GM12872 (cell line): ENCODE results near the gene PI4K2A.

Experiments used
- CTCF ChIP-seq: IDR thresholded peaks from 3 replicates; pipeline ENCODE4 v1.5.1; 2011; ENCODE audit warnings: low read depth, mild to moderate bottlenecking, low read length, moderate library complexity; ENCODE audit not compliant: insufficient read depth

PI4K2A gene

GRCh38 chr10:97717627-97718026 lies 77.2 kb downstream of the PI4K2A start:
- no peak for TF ChIP-seq CTCF

GRCh38 chr10:97718178-97718577 lies 77.7 kb downstream of the PI4K2A start:
- TF ChIP-seq CTCF, result no peak

GRCh38 chr10:97718659-97719142 lies 78.2 kb downstream of the PI4K2A start:
- no peak for TF ChIP-seq CTCF

GRCh38 chr10:97719602-97720001 lies 79.1 kb downstream of the PI4K2A start:
- TF ChIP-seq CTCF, result no peak

- TF ChIP-seq CTCF, result no peak
These were observed 81.7 kb downstream of the PI4K2A start for GRCh38 chr10:97721871-97722780.

GRCh38 chr10:97723001-97723400 lies 82.5 kb downstream of the PI4K2A start:
- no peak for TF ChIP-seq CTCF

- no peak for TF ChIP-seq CTCF
These were observed 84.0 kb downstream of the PI4K2A start for GRCh38 chr10:97724341-97724941.
